AG04449 (cell line): ENCODE results near the gene TMEM63A.

Experiments
- CTCF ChIA-PET: fragments of 350-600 bp; formaldehyde crosslinking; extraction: SDS; loops from one replicate; lab custom pipeline; 2021; ENCODE audit warnings: antibody characterized with exemption; lab: Yijun Ruan, JAX
- POLR2A ChIA-PET: fragments of 400-600, 350-600 bp; formaldehyde crosslinking; extraction: SDS; loops from one replicate; lab custom pipeline; 2020; ENCODE audit warnings: antibody characterized with exemption, inconsistent platforms; lab: Yijun Ruan, JAX
- DNase-seq: peaks from one replicate; pipeline ENCODE4 v3.0.0-alpha.2; 2010; ENCODE audit warnings: low read depth, low spot score
- H3K4me3 ChIP-seq: 2 replicates; pipeline ENCODE4 v1.5.1; 2011; ENCODE audit warnings: low read depth, mild to moderate bottlenecking, control low read depth, low read length
- CTCF ChIP-seq: IDR thresholded peaks from one replicate; pipeline ENCODE4 v1.5.1; 2011; ENCODE audit warnings: mild to moderate bottlenecking, moderate library complexity, low read length, control low read depth, inconsistent platforms; ENCODE audit not compliant: insufficient read depth; ENCODE audit errors: missing control alignments

Gene TMEM63A

DNA sequence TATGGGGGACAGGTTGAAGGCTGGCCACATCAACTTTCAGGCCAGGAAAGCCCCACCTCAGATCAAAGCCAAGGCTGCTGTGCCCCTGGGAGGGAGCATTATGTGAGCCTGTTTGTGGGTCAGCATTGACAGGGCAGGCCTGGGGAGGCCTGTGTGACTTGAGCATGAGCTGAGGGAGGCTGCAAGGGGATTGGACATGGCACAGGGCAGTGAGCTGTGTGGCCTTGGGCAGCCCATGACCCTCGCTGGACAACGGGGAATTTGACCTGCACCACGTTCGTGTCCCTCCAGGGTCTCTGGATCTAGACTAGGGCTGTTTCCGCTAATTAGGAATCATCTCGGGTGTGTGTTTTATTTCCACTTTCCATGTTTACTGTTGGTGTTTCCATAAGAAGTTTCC is 24.3 kb upstream of the TMEM63A start:
- ChIA-PET CTCF (interaction anchor here (1.5 kb wide), 3 partner anchors 424 to 432 kb away, joined by 3 to 9 read pairs (median 5); no protein-coding TSS in a partner anchor), POLR2A (no interaction called here)
- TF ChIP-seq CTCF, result no peak
- no peak for DNase-seq
- no peak overlapping the region for H3K4me3 ChIP-seq

DNA sequence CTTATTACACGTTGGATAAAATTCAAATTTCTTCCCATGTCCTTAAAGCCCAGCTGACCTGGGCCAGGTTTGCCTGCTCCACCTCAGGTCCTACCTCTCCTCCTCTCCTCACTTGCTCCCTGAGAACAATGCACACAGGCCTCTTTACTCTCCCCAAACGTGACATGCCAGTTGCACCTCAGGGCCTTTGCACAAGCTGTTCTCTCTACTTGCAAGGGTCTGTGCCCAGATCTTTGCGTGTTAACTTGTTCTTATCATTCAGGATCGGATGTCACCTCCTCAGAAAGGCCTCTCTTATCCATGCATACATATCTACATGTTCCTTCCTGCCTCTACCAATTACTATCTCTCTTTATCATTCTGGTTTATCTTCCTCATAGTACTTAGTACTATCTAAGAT is 21.4 kb upstream of the TMEM63A start:
- no peak for TF ChIP-seq CTCF
- ChIA-PET CTCF (interaction anchor here (1.2 to 2.2 kb wide), 2 partner anchors 21 to 429 kb away, joined by 6 to 8 read pairs; partner anchors contain the start of gene TMEM63A), POLR2A (no interaction called here)
- DNase-seq, result no peak
- H3K4me3 ChIP-seq, result no peak overlapping the region

DNA sequence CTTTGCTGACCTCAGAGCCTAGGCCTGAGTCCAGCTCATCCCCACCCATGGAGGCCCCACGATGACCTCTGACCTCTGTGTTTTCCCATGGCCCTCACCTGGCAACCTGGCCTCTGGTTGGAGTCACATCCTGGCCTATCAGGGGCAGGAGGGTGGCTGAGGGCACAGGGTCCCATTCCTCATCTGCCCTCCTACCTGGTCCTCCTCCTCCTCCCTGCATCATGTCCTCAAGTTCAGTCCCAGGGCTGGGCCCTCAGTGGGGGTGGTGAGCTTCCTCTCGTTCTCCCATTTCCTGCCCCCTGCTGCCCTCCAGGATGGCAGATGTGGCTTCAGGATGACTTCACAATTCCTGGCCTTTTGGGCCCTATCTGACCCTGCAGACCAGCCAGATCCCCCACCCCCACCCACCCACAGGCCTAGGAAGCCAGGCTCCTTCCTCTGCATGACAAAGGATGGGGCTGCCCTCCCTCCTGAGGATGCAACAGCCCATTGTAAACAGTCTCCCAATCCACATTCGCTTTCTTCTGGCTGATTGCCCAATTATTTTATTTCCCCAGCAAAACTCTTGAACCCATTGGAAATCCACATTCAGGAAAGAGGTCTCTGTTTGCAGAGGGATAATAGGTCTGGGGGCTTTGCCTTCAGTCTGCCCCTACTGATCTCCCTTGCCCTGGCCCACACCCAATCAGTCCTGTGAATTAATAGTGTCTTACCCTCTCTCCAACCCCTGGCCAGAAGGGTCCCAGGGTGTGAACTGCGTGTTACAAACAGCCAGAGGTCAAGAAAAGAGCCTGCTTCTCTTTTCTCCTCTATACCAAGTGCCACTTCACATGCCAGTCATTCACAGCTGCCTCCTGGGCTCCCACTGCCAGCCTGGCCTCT is 17.1 kb upstream of the TMEM63A start:
- CTCF ChIA-PET, result interaction anchor here (1.6 to 6.9 kb wide), 3 partner anchors 9 to 425 kb away, joined by 3 to 45 read pairs (median 3); no protein-coding TSS in a partner anchor
- TF ChIP-seq CTCF, result no peak
- DNase-seq, result no peak
- H3K4me3 ChIP-seq, result no peak overlapping the region
- POLR2A ChIA-PET, result no interaction called here

DNA sequence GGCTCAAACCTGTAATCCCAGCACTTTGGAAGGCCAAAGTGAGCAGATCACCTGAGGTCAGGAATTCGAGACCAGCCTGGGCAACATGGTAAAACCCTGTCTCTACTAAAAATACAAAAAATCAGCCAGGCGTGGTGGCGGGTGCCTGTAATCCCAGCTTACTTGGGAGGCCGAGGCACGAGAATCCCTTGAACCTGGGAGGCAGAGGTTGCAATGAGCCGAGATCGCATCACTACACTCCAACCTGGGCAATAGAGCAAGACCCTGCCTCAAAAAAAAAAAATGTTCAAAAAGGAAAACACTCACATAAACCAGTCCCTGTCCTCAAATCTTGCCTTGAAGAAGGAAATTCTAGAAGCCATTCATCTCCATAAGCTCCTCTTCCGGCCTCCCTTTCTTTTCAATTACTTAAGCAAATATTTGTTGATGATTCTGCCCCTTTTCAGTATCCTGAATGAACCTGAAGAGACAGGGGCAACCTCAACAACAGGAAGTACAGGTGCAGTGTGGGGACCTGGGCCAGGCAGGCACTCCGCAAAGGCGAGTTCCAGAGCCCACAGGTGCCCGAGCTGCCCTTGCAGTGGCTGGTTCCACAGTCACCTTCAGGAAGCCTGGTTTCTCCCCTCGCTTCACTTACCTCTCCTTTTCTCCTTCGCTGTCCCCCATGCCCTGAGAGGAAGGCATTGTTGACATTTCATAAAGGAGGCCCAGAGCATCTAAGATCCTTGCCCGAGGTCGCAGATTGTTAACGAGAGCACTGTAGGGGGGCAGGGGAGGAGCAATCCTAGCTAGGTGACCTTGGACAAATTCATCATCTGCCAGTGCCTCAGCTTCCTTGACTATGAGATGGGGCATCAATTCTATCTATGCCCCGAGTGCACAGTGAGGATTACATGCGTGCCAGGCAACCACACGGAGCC is 15.7 kb upstream of the TMEM63A start:
- DNase-seq, result no peak
- no peak overlapping the region for H3K4me3 ChIP-seq
- TF ChIP-seq CTCF, result no peak
- ChIA-PET CTCF (interaction anchor here (0.5 to 6.9 kb wide), 3 partner anchors 11 to 15 kb away, joined by 3 to 45 read pairs (median 3); no protein-coding TSS in a partner anchor), POLR2A (no interaction called here)

- CTCF ChIA-PET, result interaction anchor here (1.1 to 6.9 kb wide), 4 partner anchors 11 to 41 kb away, joined by 3 to 45 read pairs (median 3); partner anchors contain the start of gene TMEM63A
- no peak for DNase-seq
- TF ChIP-seq CTCF, result no peak
- POLR2A ChIA-PET, result no interaction called here
- no peak overlapping the region for H3K4me3 ChIP-seq
Observed at GRCh38 chr1:225896937-225897549, 14.9 kb upstream of the TMEM63A start.
